C4-2B (cell line): ENCODE measurements around the gene PRR5L.

Experiments
- H3K27ac ChIP-seq: fragments of 450-650 bp; 2 replicates; pipeline ENCODE4 v1.5.1; 2017
- CTCF ChIP-seq: fragments of 450-650 bp; conservative IDR thresholded peaks from 2 replicates; pipeline ENCODE4 v1.5.1; 2017; ENCODE audit warnings: mild to moderate bottlenecking
- ZFX ChIP-seq: fragments of 450-650 bp; IDR thresholded peaks from 2 replicates; pipeline ENCODE4 v1.6.1; 2017

The PRR5L gene

GRCh38 chr11:36349351-36350136 is 53.5 kb downstream of the PRR5L start:
- TF ChIP-seq CTCF (no peak), ZFX (no peak)
- H3K27ac ChIP-seq: no peak overlapping the region

- TF ChIP-seq CTCF (no peak), ZFX (no peak)
- no peak overlapping the region for H3K27ac ChIP-seq
These were observed 54.0 kb downstream of the PRR5L start for GRCh38 chr11:36350137-36350513.

- TF ChIP-seq ZFX: no peak
- no peak for TF ChIP-seq CTCF
- H3K27ac ChIP-seq: no peak overlapping the region
These were observed 56.8 kb downstream of the PRR5L start for GRCh38 chr11:36352922-36353321.

- no peak for TF ChIP-seq CTCF
- TF ChIP-seq ZFX: no peak
- H3K27ac ChIP-seq: no peak overlapping the region
These were observed 58.3 kb downstream of the PRR5L start for GRCh38 chr11:36354221-36355003.

- TF ChIP-seq CTCF: no peak
- TF ChIP-seq ZFX: no peak
- no peak overlapping the region for H3K27ac ChIP-seq
These were observed 60.1 kb downstream of the PRR5L start for GRCh38 chr11:36356201-36356600.

- H3K27ac ChIP-seq: no peak overlapping the region
- TF ChIP-seq ZFX (no peak), CTCF (no peak)
These were observed 61.7 kb downstream of the PRR5L start for GRCh38 chr11:36357831-36358230.

- H3K27ac ChIP-seq: no peak overlapping the region
- TF ChIP-seq ZFX (no peak), CTCF (no peak)
These were observed 62.3 kb downstream of the PRR5L start for GRCh38 chr11:36358436-36358835.
